Measurements from ENCODE around the gene LPAR2.

The LPAR2 gene

GRCh38 chr19:19587771-19588170, 40.2 kb downstream of the LPAR2 start:
- Histone ChIP-seq H3K9me3 (ENCODE audit: control insufficient read depth, low read depth, low read length) (no peaks in the 10 kb centered on the region), H3K9ac (ENCODE audit: low read length) (no peak overlapping the region), H3K27ac (ENCODE audit: low read length) (no peak overlapping the region), H3K36me3 (ENCODE audit: control insufficient read depth, low read depth, low read length) (no peaks in the 10 kb centered on the region), H3K4me1 (ENCODE audit: control insufficient read depth, low read depth, low read length) (peaks cover 9% of the 10 kb centered on the region), H3K4me3 (ENCODE audit: low read length) (no peak overlapping the region), H3K27me3 (ENCODE audit: control insufficient read depth, insufficient read depth, low read length) (no peaks in the 10 kb centered on the region)

- Histone ChIP-seq H3K4me3 (ENCODE audit: low read length) (no peak overlapping the region), H3K27ac (ENCODE audit: low read length) (no peak overlapping the region), H3K4me1 (ENCODE audit: control insufficient read depth, low read depth, low read length) (no peaks in the 10 kb centered on the region), H3K27me3 (ENCODE audit: control insufficient read depth, insufficient read depth, low read length) (no peaks in the 10 kb centered on the region), H3K9me3 (ENCODE audit: control insufficient read depth, low read depth, low read length) (no peaks in the 10 kb centered on the region), H3K36me3 (ENCODE audit: control insufficient read depth, low read depth, low read length) (no peaks in the 10 kb centered on the region), H3K9ac (ENCODE audit: low read length) (no peak overlapping the region)
Observed at GRCh38 chr19:19584356-19584755, 43.7 kb downstream of the LPAR2 start.

DNA sequence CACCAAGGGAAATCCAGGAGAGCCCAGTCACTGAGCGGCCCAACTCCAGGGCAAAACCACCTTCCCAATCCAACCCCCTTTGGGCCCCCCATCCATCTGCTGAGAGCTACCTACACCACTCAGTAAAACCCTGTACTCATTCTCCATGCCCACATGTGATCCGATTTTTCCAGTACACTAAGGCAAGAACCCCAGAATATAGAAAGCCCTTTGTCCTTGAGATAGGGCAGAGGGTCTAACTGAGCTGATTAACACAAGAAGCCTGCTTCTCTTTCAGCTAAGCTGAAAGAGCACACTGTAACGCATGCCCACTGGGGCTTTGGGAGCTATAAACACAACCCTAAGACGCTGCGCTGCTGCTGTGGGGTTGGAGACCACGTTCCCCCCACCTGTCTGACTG, 45.5 kb downstream of the LPAR2 start:
- Histone ChIP-seq H3K27me3 (ENCODE audit: control insufficient read depth, insufficient read depth, low read length) (no peaks in the 10 kb centered on the region), H3K9me3 (ENCODE audit: control insufficient read depth, low read depth, low read length) (no peaks in the 10 kb centered on the region), H3K9ac (ENCODE audit: low read length) (no peak overlapping the region), H3K4me3 (ENCODE audit: low read length) (no peak overlapping the region), H3K36me3 (ENCODE audit: control insufficient read depth, low read depth, low read length) (no peaks in the 10 kb centered on the region), H3K27ac (ENCODE audit: low read length) (no peak overlapping the region), H3K4me1 (ENCODE audit: control insufficient read depth, low read depth, low read length) (no peaks in the 10 kb centered on the region)

GRCh38 chr19:19581391-19581790, 46.6 kb downstream of the LPAR2 start:
- Histone ChIP-seq H3K36me3 (ENCODE audit: control insufficient read depth, low read depth, low read length) (no peaks in the 10 kb centered on the region), H3K4me3 (ENCODE audit: low read length) (no peak overlapping the region), H3K27ac (ENCODE audit: low read length) (no peak overlapping the region), H3K9me3 (ENCODE audit: control insufficient read depth, low read depth, low read length) (no peaks in the 10 kb centered on the region), H3K27me3 (ENCODE audit: control insufficient read depth, insufficient read depth, low read length) (no peaks in the 10 kb centered on the region), H3K4me1 (ENCODE audit: control insufficient read depth, low read depth, low read length) (no peaks in the 10 kb centered on the region), H3K9ac (ENCODE audit: low read length) (no peak overlapping the region)

DNA sequence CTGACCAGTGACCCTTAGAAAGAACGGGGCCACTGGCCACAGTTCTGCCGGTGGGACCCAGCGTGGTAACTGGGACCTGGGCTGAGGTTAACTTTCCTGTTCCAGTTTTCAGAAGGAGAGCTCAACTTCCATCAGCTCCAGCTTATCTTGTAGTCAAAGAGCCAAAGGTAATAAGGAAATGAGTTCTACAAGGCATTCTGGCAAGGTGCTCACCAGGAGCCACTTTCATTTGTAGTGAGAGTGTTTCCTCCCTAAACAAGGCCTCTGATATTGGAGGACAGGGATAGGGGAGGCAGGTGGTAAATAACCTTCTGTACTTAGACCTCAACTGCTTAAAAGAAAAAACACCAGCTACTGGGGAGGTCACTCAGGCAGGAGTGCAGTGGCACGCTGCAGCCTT, 47.6 kb downstream of the LPAR2 start:
- H3K4me3 ChIP-seq (ENCODE audit: low read length) = no peak overlapping the region
- no peak overlapping the region for H3K27ac ChIP-seq (ENCODE audit: low read length)
- no peaks in the 10 kb centered on the region for H3K36me3 ChIP-seq (ENCODE audit: control insufficient read depth, low read depth, low read length)
- no peak overlapping the region for H3K9ac ChIP-seq (ENCODE audit: low read length)
- no peaks in the 10 kb centered on the region for H3K27me3 ChIP-seq (ENCODE audit: control insufficient read depth, insufficient read depth, low read length)
- H3K4me1 ChIP-seq (ENCODE audit: control insufficient read depth, low read depth, low read length) = no peaks in the 10 kb centered on the region
- no peaks in the 10 kb centered on the region for H3K9me3 ChIP-seq (ENCODE audit: control insufficient read depth, low read depth, low read length)

- Histone ChIP-seq H3K9ac (ENCODE audit: low read length) (no peak overlapping the region), H3K4me3 (ENCODE audit: low read length) (no peak overlapping the region), H3K36me3 (ENCODE audit: control insufficient read depth, low read depth, low read length) (no peaks in the 10 kb centered on the region), H3K4me1 (ENCODE audit: control insufficient read depth, low read depth, low read length) (no peaks in the 10 kb centered on the region), H3K9me3 (ENCODE audit: control insufficient read depth, low read depth, low read length) (no peaks in the 10 kb centered on the region), H3K27ac (ENCODE audit: low read length) (no peak overlapping the region), H3K27me3 (ENCODE audit: control insufficient read depth, insufficient read depth, low read length) (no peaks in the 10 kb centered on the region)
Observed at GRCh38 chr19:19579533-19580361, 48.3 kb downstream of the LPAR2 start.

DNA sequence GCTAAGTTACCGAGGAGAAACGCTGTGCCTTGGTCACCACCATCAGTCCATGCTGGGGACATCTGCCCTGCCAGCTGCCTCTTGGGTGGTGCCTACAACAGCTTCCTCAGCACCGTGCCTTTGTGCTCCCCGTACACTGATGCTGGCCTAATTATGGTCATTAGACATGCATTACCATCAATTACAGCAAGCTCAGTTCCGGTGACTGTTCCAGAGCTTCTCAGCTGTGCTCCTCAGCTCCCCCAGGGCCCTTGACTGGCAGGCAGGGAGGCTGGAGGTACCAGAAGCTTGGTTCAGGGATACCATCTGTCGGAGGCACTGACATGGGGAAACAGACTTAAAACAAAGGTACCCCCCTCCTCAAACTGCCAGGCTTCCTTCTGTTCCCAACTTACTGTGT, 49.8 kb downstream of the LPAR2 start:
- Histone ChIP-seq H3K36me3 (ENCODE audit: control insufficient read depth, low read depth, low read length) (no peaks in the 10 kb centered on the region), H3K9ac (ENCODE audit: low read length) (no peak overlapping the region), H3K4me3 (ENCODE audit: low read length) (no peak overlapping the region), H3K9me3 (ENCODE audit: control insufficient read depth, low read depth, low read length) (no peaks in the 10 kb centered on the region), H3K27ac (ENCODE audit: low read length) (no peak overlapping the region), H3K4me1 (ENCODE audit: control insufficient read depth, low read depth, low read length) (no peaks in the 10 kb centered on the region), H3K27me3 (ENCODE audit: control insufficient read depth, insufficient read depth, low read length) (no peaks in the 10 kb centered on the region)

GRCh38 chr19:19575411-19575810, 52.6 kb downstream of the LPAR2 start:
- Histone ChIP-seq H3K27me3 (ENCODE audit: control insufficient read depth, insufficient read depth, low read length) (no peaks in the 10 kb centered on the region), H3K4me3 (ENCODE audit: low read length) (no peak overlapping the region), H3K36me3 (ENCODE audit: control insufficient read depth, low read depth, low read length) (no peaks in the 10 kb centered on the region), H3K27ac (ENCODE audit: low read length) (no peak overlapping the region), H3K4me1 (ENCODE audit: control insufficient read depth, low read depth, low read length) (no peaks in the 10 kb centered on the region), H3K9me3 (ENCODE audit: control insufficient read depth, low read depth, low read length) (no peaks in the 10 kb centered on the region), H3K9ac (ENCODE audit: low read length) (no peak overlapping the region)

All from iPS-18a (cell line).